GM12865 (cell line): ENCODE data around the gene MEIS2.

Experiments used
- DNase-seq: peaks from one replicate; pipeline ENCODE4 v3.0.0; 2010; ENCODE audit warnings: low read depth
- H3K4me3 ChIP-seq: 2 replicates; pipeline ENCODE4 v1.5.1; 2011; ENCODE audit warnings: mild to moderate bottlenecking, low read depth, low read length, control low read depth
- TF ChIP-seq, protein P1 (sequence below): IDR thresholded peaks from 2 replicates; pipeline ENCODE4 v1.5.1; 2011; ENCODE audit warnings: low read length, control low read depth, low read depth, inconsistent platforms; ENCODE audit not compliant: insufficient read depth; ENCODE audit errors: missing control alignments

MEIS2 gene

DNA sequence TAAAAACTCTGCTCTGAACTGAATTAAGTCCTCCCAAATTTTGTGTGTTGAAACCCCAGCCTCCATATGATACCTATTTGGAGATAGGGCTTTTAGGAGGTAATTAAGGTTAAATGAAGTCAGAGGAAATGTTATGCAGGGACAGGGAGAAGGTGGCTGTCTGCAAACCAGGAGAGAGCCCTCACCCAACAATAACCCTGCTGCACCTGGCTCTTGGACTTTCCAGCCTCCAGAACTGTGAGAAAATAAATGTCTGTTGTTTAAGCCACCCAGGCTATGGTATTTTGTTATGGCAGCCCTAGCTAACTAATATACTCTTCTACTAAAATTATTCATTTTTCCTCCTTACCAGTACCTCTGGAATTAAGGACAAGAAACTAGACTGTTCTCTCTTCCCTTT, 79.5 kb downstream of the MEIS2 start:
- DNase-seq = no peak
- no peak overlapping the region for H3K4me3 ChIP-seq
- TF ChIP-seq, protein P1, sequence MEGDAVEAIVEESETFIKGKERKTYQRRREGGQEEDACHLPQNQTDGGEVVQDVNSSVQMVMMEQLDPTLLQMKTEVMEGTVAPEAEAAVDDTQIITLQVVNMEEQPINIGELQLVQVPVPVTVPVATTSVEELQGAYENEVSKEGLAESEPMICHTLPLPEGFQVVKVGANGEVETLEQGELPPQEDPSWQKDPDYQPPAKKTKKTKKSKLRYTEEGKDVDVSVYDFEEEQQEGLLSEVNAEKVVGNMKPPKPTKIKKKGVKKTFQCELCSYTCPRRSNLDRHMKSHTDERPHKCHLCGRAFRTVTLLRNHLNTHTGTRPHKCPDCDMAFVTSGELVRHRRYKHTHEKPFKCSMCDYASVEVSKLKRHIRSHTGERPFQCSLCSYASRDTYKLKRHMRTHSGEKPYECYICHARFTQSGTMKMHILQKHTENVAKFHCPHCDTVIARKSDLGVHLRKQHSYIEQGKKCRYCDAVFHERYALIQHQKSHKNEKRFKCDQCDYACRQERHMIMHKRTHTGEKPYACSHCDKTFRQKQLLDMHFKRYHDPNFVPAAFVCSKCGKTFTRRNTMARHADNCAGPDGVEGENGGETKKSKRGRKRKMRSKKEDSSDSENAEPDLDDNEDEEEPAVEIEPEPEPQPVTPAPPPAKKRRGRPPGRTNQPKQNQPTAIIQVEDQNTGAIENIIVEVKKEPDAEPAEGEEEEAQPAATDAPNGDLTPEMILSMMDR = no peak

DNA sequence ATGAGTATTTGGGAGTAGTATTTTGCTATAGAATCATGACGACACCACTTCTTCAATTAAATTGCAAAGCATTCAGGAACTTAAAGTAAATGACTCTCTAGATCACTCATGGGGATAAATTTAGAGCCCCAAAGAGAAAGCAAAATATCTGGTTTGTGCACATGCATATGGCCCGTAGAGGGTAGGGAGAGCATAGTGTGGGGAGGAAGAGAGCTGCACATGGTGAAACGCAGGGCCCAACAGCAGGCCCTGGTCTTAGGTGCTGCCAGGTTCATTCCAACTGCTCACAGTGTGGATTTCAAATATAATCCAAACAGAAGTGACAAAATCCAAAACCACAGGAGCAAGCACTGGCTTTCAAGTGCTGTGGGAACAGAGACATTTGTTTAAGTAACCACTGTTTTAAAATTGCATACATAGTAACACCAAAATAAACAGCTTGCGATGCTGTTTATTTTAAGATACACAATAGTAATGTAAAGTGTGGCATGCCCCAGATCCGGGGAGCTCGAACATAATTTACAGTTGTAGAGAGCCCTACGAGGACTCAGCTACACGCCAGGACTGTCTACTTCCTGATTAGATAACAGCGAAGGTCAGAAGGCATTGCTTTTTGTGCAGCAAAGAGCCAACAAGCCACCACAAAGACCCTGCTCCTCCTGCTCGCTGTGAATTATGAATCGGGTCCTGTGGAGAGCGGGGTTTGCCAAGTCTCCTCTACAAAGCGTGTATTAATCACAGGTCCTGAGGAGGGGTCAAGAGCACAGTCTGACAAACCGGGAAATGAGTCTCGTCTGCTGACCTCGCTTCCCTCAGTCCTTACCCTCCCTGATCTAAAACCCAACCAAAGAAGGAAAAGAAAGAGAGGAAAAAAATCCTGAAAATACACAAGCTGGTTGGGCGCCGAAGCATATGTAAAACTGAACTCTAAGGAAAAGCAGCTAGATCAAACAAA, 80.6 kb downstream of the MEIS2 start:
- H3K4me3 ChIP-seq = no peak overlapping the region; the same call in 1 of the 2 replicates
- peak; percentile 76 for DNase-seq
- TF ChIP-seq, protein P1 = no peak

- no peak overlapping the region for H3K4me3 ChIP-seq
- TF ChIP-seq, protein P1 = no peak
- no peak for DNase-seq
Observed at GRCh38 chr15:37017031-37017625, 83.2 kb downstream of the MEIS2 start.

GRCh38 chr15:37016231-37016630, 84.1 kb downstream of the MEIS2 start:
- DNase-seq = no peak
- H3K4me3 ChIP-seq = peak overlapping the region; percentile 9; the same call in 1 of the 2 replicates
- TF ChIP-seq, protein P1 = no peak

GRCh38 chr15:37015451-37015850, 84.9 kb downstream of the MEIS2 start:
- H3K4me3 ChIP-seq = peak overlapping the region; percentile 9
- DNase-seq = peak; percentile 36
- TF ChIP-seq, protein P1 = no peak

- TF ChIP-seq, protein P1 = no peak
- H3K4me3 ChIP-seq = peak overlapping the region; percentile 9
- peak; percentile 81 for DNase-seq
Observed at GRCh38 chr15:37015035-37015434, 85.3 kb downstream of the MEIS2 start.
